Lung (tissue), 12 donors: ENCODE results near the gene RBPMS2. TPM values are rescaled to one million over a fixed set of nuclear protein-coding genes. Genes with fewer than 3 reads are reported as not detected.

ENCODE experiments used
- ATAC-seq: fragments of 200-7000 bp; cut with Tn5 transposase; one replicate; pipeline ENCODE4 v1.9.1; 2020; ENCODE audit warnings: moderate number of reproducible peaks; ENCODE audit not compliant: insufficient read depth, low FRiP score
- DNase-seq, 3 donors: peaks; one replicate each; pipeline ENCODE4 v3.0.0-alpha.2; 2013 to 2017
- H3K27ac ChIP-seq, 2 donors: one replicate each; pipeline ENCODE4 v1.5.1; 2013; ENCODE audit warnings: mild to moderate bottlenecking in 2 of 2, moderate library complexity in 2 of 2, control low read depth in 1 of 2, inconsistent platforms in 1 of 2, low read depth in 1 of 2, low read length in 1 of 2
- H3K27me3 ChIP-seq, 3 donors: one replicate each; pipeline ENCODE4 v1.5.1; 2013; ENCODE audit warnings: low read length in 2 of 3; ENCODE audit not compliant: control insufficient read depth in 3 of 3, insufficient read depth in 3 of 3
- H3K36me3 ChIP-seq, 4 donors: one replicate each; pipeline ENCODE4 v1.5.1; 2013; ENCODE audit warnings: low read length in 4 of 4, mild to moderate bottlenecking in 1 of 4, moderate library complexity in 1 of 4; ENCODE audit not compliant: control insufficient read depth in 4 of 4, insufficient read depth in 4 of 4
- H3K4me1 ChIP-seq, 5 donors: one replicate each; pipeline ENCODE4 v1.5.1; 2013; ENCODE audit warnings: low read length in 5 of 5, mild to moderate bottlenecking in 2 of 5, moderate library complexity in 1 of 5; ENCODE audit not compliant: control insufficient read depth in 5 of 5, insufficient read depth in 5 of 5
- H3K4me3 ChIP-seq: one replicate; pipeline ENCODE4 v1.5.1; 2013; ENCODE audit warnings: mild to moderate bottlenecking, control low read depth, moderate library complexity
- H3K9ac ChIP-seq, 2 donors: one replicate each; pipeline ENCODE4 v1.5.1; 2013; ENCODE audit warnings: low read length in 2 of 2, control low read depth in 1 of 2; ENCODE audit not compliant: insufficient read depth in 1 of 2
- H3K9me3 ChIP-seq, 4 donors: one replicate each; pipeline ENCODE4 v1.5.1; 2013; ENCODE audit warnings: low read length in 3 of 4, mild to moderate bottlenecking in 1 of 4, moderate library complexity in 1 of 4; ENCODE audit not compliant: control insufficient read depth in 4 of 4, insufficient read depth in 3 of 4
- CTCF ChIP-seq: IDR thresholded peaks from 2 replicates; pipeline ENCODE4 v1.5.1; 2012; ENCODE audit warnings: mild to moderate bottlenecking; ENCODE audit errors: control extremely low read depth, extremely low read depth
- WGBS, 2 donors: extraction: QIAGEN DNeasy Blood & Tissue Kit; methylation state at CpG; one replicate each; pipeline ENCODE4 v1.1.7; 2013; 5-methylcytosine and 5-hydroxymethylcytosine counted together
- polyA plus RNA-seq, 2 donors: library from polyadenylated mRNA; stranded (reverse); fragments of 200-250 nt; gene quantifications; one replicate each; pipeline ENCODE4 v1.2.1, GENCODE V29; 2013
- total RNA-seq, 2 donors: library from RNA; depleted of rRNA in 1 of 2; stranded (reverse); fragments of >200 nt in 1 of 2; gene quantifications; one replicate each; pipeline ENCODE4 v1.2.1, GENCODE V29; 2014 to 2021
- donor health status: control.
- donor health status: control.
- donor health status: Bipolar disorder and iron deficiency.
- donor health status: healthy.
- donor health status: DM: yes; HTN: yes; CAD: no.

Gene RBPMS2
- total and polyA plus RNA-seq, 4 donors = 0.68 to 3.9 (median 2.3) TPM

- Histone ChIP-seq H3K27me3 (no peaks in the 10 kb centered on the region), H3K9ac (no peak overlapping the region), H3K4me3 (no peak overlapping the region), H3K9me3 (no peaks in the 10 kb centered on the region), H3K4me1 (no peaks in the 10 kb centered on the region), H3K36me3 (peaks cover 0 to 12% (median 0%) of the 10 kb centered on the region in 4 donors), H3K27ac (no peak overlapping the region)
- ATAC-seq (no peak), DNase-seq (no peak)
- WGBS, 2 donors = 93 to 95% methylated on average over 7 of the region's 7 CpGs
- no peak for TF ChIP-seq CTCF
Observed at GRCh38 chr15:64710676-64711428, 64.5 kb downstream of the RBPMS2 start.

- H3K36me3 ChIP-seq = peaks cover 0 to 9% (median 1%) of the 10 kb centered on the region in 4 donors
- H3K27me3 ChIP-seq = no peaks in the 10 kb centered on the region
- 88 to 92% methylated on average over 10 of the region's 10 CpGs for WGBS, 2 donors
- H3K4me3 ChIP-seq = no peak overlapping the region
- peaks cover 1 to 16% (median 10%) of the 10 kb centered on the region in 5 donors for H3K4me1 ChIP-seq
- no peak for TF ChIP-seq CTCF
- no peaks in the 10 kb centered on the region for H3K9me3 ChIP-seq
- H3K27ac ChIP-seq = no peak overlapping the region
- no peak overlapping the region for H3K9ac ChIP-seq
- DNase-seq (no peak), ATAC-seq (no peak)
Observed at GRCh38 chr15:64706011-64706911, 69.1 kb downstream of the RBPMS2 start.

- no peak overlapping the region for H3K4me3 ChIP-seq
- WGBS, 2 donors = 86 to 93% methylated on average over 3 of the region's 3 CpGs
- no peaks in the 10 kb centered on the region for H3K9me3 ChIP-seq
- no peak for TF ChIP-seq CTCF
- no peak for ATAC-seq
- H3K27ac ChIP-seq = no peak overlapping the region
- H3K4me1 ChIP-seq = peaks cover 6 to 29% (median 23%) of the 10 kb centered on the region in 5 donors
- no peak for DNase-seq
- peaks cover 0 to 7% (median 1%) of the 10 kb centered on the region in 4 donors for H3K36me3 ChIP-seq
- no peak overlapping the region for H3K9ac ChIP-seq
- no peaks in the 10 kb centered on the region for H3K27me3 ChIP-seq
Observed at GRCh38 chr15:64705006-64705405, 70.4 kb downstream of the RBPMS2 start.
